Motor neuron (in vitro differentiated cells): ENCODE results near the gene TRMT61A. TPM values are rescaled to one million over a fixed set of nuclear protein-coding genes. Genes with fewer than 3 reads are reported as not detected.

Experiments used
- ATAC-seq, 8 experiments: fragments of 200-7000 bp; cut with Tn5 transposase; replicated peaks in 6 of 8; 2 replicates each; pipeline ENCODE4 v1.8.0; 2021; ENCODE audit warnings: mild to moderate bottlenecking in 8 of 8, moderate library complexity in 8 of 8
- H3K27ac ChIP-seq, 2 donors: fragments of 250-450 bp; sonication (Bioruptor Pico); 2 replicates each; pipeline ENCODE4 v1.9.0; 2021; ENCODE audit warnings: antibody characterized with exemption in 2 of 2, mild to moderate bottlenecking in 2 of 2, moderate library complexity in 1 of 2
- H3K4me1 ChIP-seq, 2 donors: fragments of 250-450 bp; sonication (Bioruptor Pico); replicated peaks in 1 of 2; 2 replicates each; pipeline ENCODE4 v1.6.1; 2021; ENCODE audit warnings: antibody characterized with exemption in 2 of 2, mild to moderate bottlenecking in 2 of 2, moderate library complexity in 1 of 2
- H3K4me3 ChIP-seq, 5 donors: fragments of 250-450 bp; sonication (Bioruptor Pico); 2 replicates each; pipeline ENCODE4 v1.9.0; 2021; ENCODE audit warnings: antibody characterized with exemption in 5 of 5, mild to moderate bottlenecking in 5 of 5, moderate library complexity in 4 of 5
- WGBS, 10 experiments: fragments of 450-650 bp; shearing (Covaris generic); methylation state at CpG; one replicate each; pipeline ENCODE4 v1.0.0; 2022; 5-methylcytosine and 5-hydroxymethylcytosine counted together
- in situ Hi-C, 9 experiments: fragments of 400-800 bp; cut with MboI; loops; one replicate each; pipeline ENCODE4 v1.15.0; 2021; ENCODE audit warnings: low sequenced_read_pairs in 9 of 9, low pct_unique_long_range_greater_than_20kb in 2 of 9; ENCODE audit not compliant: unreplicated experiment in 9 of 9
- total RNA-seq, 8 experiments: library from RNA; unstranded; fragments of 300-600 nt; gene quantifications; 2 replicates each; pipeline versions ENCODE4 v1.2.3 to v1.2.4, GENCODE V29; 2022

TRMT61A gene
- total RNA-seq, 8 experiments from 2014 or later = 5.3 to 14.6 (median 10.2) TPM

GRCh38 chr14:103528146-103528586, 830 bp upstream of the TRMT61A start:
- Histone ChIP-seq H3K4me3 (peak overlapping the region; percentile 71 to 98 (median 91)), H3K4me1 (peaks cover 24 to 27% of the 10 kb centered on the region in 2 donors), H3K27ac (peak overlapping the region; percentile 88 to 91)
- ATAC-seq = peak; percentile 23 to 43 (median 36)
- WGBS, 10 experiments = 10 to 67% (median 39%) methylated on average over 1 to 6 of the region's 10 CpGs; no CpG with 5 or more reads in 4 of the 10 experiments
- in situ Hi-C loops = no loop called here

- ATAC-seq = peak in 2 of 8 experiments; percentile 10 to 28
- peak overlapping the region; percentile 82 to 88 for H3K27ac ChIP-seq
- 0 to 80% (median 45%) methylated on average over 1 to 20 of the region's 42 CpGs; no CpG with 5 or more reads in 2 of the 10 experiments for WGBS, 10 experiments
These were observed 678 bp downstream of the TRMT61A start for GRCh38 chr14:103529383-103530365.

GRCh38 chr14:103530390-103530789, 1.4 kb downstream of the TRMT61A start:
- no peak overlapping the region for H3K27ac ChIP-seq
- H3K4me3 ChIP-seq = peak overlapping the region in 2 of 5 donors; percentile 97 to 98
- no peak for ATAC-seq
- in situ Hi-C loops = no loop called here
- peaks cover 27 to 46% of the 10 kb centered on the region in 2 donors for H3K4me1 ChIP-seq
- WGBS, 10 experiments = 0 to 100% (median 57%) methylated on average over 1 to 4 of the region's 7 CpGs; no CpG with 5 or more reads in 4 of the 10 experiments

More at GRCh38 chr14:103529383-103530365, 678 bp downstream of the TRMT61A start:
- Histone ChIP-seq H3K4me3 (peak overlapping the region; percentile 71 to 98 (median 91)), H3K4me1 (peaks cover 23 to 38% of the 10 kb centered on the region in 2 donors)
- in situ Hi-C loops = no loop called here

- no peak for ATAC-seq
- WGBS, 10 experiments = 86 to 100% (median 100%) methylated on average over 1 to 4 of the region's 11 CpGs; no CpG with 5 or more reads in 7 of the 10 experiments
- in situ Hi-C loops = no loop called here
- peak overlapping the region in 1 of 5 donors; percentile 98 for H3K4me3 ChIP-seq
- H3K4me1 ChIP-seq = peaks cover 27 to 47% of the 10 kb centered on the region in 2 donors
- no peak overlapping the region for H3K27ac ChIP-seq
These were observed 1.8 kb downstream of the TRMT61A start for GRCh38 chr14:103530831-103531230.

- no peak overlapping the region for H3K27ac ChIP-seq
- H3K4me3 ChIP-seq = no peak overlapping the region
- in situ Hi-C loops = no loop called here
- H3K4me1 ChIP-seq = peaks cover 27 to 47% of the 10 kb centered on the region in 2 donors
- 60 to 100% methylated on average over 1 of the region's 15 CpGs; no CpG with 5 or more reads in 8 of the 10 experiments for WGBS, 10 experiments
- ATAC-seq = no peak
These were observed 2.6 kb downstream of the TRMT61A start for GRCh38 chr14:103531421-103532215.

- no peak overlapping the region for H3K4me3 ChIP-seq
These were observed 3.5 kb downstream of the TRMT61A start for GRCh38 chr14:103532216-103533136.

GRCh38 chr14:103533137-103533998, 4.4 kb downstream of the TRMT61A start:
- peak in 4 of 8 experiments; percentile 1 to 33 (median 19) for ATAC-seq
- Histone ChIP-seq H3K27ac (peak overlapping the region in 1 of 2 donors; percentile 44), H3K4me3 (no peak overlapping the region), H3K4me1 (peaks cover 17 to 36% of the 10 kb centered on the region in 2 donors)
- WGBS, 10 experiments = 59 to 79% (median 70%) methylated on average over 3 to 6 of the region's 23 CpGs; no CpG with 5 or more reads in 7 of the 10 experiments
- in situ Hi-C loops = no loop called here

More at GRCh38 chr14:103532216-103533136, 3.5 kb downstream of the TRMT61A start:
- Histone ChIP-seq H3K27ac (peak overlapping the region in 1 of 2 donors; percentile 44), H3K4me1 (peaks cover 26 to 45% of the 10 kb centered on the region in 2 donors)
- no peak for ATAC-seq
- 66 to 85% methylated on average over 3 to 5 of the region's 32 CpGs; no CpG with 5 or more reads in 8 of the 10 experiments for WGBS, 10 experiments
- in situ Hi-C loops = no loop called here

- Histone ChIP-seq H3K27ac (peak overlapping the region in 1 of 2 donors; percentile 84), H3K4me1 (peaks cover 21 to 39% of the 10 kb centered on the region in 2 donors), H3K4me3 (no peak overlapping the region)
- ATAC-seq = peak in 2 of 8 experiments; percentile 9 to 11
- 0 to 90% (median 82%) methylated on average over 1 to 11 of the region's 25 CpGs; no CpG with 5 or more reads in 6 of the 10 experiments for WGBS, 10 experiments
- in situ Hi-C loops = no loop called here
These were observed 5.1 kb downstream of the TRMT61A start for GRCh38 chr14:103533999-103534575.

- peak in 6 of 8 experiments; percentile 2 to 35 (median 24) for ATAC-seq
These were observed 5.6 kb downstream of the TRMT61A start for GRCh38 chr14:103534576-103535061.

GRCh38 chr14:103535081-103535890, 6.3 kb downstream of the TRMT61A start:
- ATAC-seq = peak in 5 of 8 experiments; percentile 8 to 49 (median 15)

More at GRCh38 chr14:103534576-103535061, 5.6 kb downstream of the TRMT61A start:
- Histone ChIP-seq H3K4me3 (no peak overlapping the region), H3K27ac (peak overlapping the region; percentile 55 to 84), H3K4me1 (peaks cover 21 to 43% of the 10 kb centered on the region in 2 donors)
- WGBS, 10 experiments = 76 to 100% (median 100%) methylated on average over 2 to 8 of the region's 22 CpGs; no CpG with 5 or more reads in 6 of the 10 experiments
- in situ Hi-C loops = no loop called here

More at GRCh38 chr14:103535081-103535890, 6.3 kb downstream of the TRMT61A start:
- in situ Hi-C loops = no loop called here
- Histone ChIP-seq H3K4me1 (peaks cover 18 to 39% of the 10 kb centered on the region in 2 donors), H3K4me3 (no peak overlapping the region), H3K27ac (peak overlapping the region; percentile 55 to 84)
- WGBS, 10 experiments = 77 to 100% (median 91%) methylated on average over 1 to 5 of the region's 21 CpGs; no CpG with 5 or more reads in 7 of the 10 experiments
